ENCODE measurements around the gene HBG2.
"Not testable (repeated sequence)": the region's sequence is repeated elsewhere in the genome, so short reads cannot be mapped to it uniquely, and the experiment has no call there.

The HBG2 gene

DNA sequence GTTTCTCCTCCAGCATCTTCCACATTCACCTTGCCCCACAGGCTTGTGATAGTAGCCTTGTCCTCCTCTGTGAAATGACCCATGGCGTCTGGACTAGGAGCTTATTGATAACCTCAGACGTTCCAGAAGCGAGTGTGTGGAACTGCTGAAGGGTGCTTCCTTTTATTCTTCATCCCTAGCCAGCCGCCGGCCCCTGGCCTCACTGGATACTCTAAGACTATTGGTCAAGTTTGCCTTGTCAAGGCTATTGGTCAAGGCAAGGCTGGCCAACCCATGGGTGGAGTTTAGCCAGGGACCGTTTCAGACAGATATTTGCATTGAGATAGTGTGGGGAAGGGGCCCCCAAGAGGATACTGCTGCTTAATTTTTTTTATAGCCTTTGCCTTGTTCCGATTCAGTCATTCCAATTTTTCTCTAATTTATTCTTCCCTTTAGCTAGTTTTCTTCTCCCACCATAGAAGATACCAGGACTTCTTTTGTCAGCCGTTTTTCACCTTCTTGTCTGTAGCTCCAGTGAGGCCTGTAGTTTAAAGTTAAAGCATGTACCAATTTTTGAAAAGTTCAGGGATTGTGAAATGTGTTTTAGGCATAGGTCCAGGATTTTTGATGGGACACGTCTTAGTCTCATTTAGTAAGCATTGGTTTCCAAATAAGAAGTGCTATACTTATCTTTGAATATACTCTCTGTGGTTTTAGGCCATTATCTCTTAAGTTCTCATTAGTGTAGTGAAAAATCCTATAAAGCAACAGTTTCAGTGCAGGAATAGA is at the start of gene HBG2:
Gene HBG2 (minus strand): TSS at position 136 of the 768 bp plus-strand sequence. CDS start 53 bp downstream, at position 83.
- not testable (repeated sequence) for DNase-seq

DNA sequence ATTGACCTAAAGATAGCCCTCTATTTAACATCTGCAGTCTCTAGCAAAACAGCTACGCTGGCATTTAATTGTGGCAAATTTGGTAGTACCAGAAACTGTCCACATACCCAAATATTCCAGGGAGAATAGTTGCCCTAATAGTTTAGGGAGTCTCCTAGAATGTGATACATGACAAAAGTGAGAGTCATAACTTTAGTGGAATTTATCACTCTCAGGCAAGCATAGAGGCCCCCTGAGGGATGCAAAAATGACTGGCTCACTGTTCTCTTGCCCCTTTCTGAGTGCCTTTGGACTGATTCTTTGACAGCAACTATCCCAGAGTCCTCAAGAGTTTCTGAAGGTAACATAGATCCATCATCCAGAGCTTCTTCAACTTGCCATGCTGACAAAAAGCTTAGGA is 49.5 kb upstream of the HBG2 start:
- DNase-seq, result no peak

DNA sequence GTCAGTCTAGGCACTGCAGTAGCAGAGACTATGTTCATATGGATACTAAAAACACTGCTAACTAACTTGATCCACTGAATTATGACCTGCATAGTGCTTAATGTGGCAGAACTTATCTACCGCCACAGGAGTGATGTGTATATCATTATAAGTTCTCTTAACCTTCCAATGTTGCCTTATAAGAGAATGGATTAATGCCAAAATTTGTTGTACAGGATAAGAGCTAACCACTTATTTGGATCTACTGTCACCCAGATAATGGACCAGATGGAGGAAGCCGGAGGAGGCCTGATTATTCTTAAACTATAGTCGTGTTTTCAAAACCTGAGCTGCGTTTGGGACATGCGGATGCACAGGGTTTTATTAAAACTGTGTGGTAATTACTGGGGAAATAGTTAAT is 49.0 kb upstream of the HBG2 start:
- no peak for DNase-seq

DNA sequence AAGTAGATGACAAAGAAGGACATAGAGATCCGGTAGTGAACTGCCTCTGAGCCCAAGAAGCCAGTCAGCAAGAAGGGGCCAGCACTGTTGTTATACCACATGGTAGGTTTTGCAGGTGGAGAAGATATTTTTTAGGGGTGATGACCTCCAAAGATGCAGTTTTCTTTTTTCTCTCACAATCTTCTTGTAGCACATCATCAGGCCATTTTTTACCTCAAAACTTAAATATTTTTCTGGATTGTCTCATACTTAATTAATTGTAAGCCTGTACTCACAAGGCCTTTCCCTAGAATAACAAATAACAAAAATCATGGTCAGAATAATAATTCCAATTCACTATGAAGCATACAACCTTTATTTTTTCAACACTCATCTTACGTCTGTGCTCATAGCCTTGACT is 47.3 kb upstream of the HBG2 start, which contains the start of gene OR51B4:
Gene OR51B4 (minus strand): TSS at position 101 of the 400 bp plus-strand sequence. CDS start 0 bp downstream, at position 101.
- no peak for DNase-seq

DNA sequence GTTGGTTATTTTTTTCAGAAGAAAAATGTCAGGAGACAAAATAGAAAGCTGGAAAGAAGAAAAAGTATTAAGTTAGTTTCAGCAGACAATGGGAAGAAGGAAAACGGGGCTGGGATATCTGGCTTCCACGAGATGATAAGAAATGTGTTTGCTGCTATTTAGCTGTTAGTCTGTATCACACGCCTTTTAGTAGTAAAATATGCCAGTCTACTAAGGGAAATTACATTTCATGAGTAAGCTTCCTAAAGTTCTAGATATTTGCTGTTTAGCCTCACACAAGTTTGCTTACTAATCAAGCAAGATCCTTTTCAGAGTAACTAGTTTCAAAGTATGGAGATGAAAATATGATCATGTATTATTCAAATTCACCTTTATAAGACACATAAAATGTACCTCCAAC is 45.7 kb upstream of the HBG2 start:
- no peak for DNase-seq

DNA sequence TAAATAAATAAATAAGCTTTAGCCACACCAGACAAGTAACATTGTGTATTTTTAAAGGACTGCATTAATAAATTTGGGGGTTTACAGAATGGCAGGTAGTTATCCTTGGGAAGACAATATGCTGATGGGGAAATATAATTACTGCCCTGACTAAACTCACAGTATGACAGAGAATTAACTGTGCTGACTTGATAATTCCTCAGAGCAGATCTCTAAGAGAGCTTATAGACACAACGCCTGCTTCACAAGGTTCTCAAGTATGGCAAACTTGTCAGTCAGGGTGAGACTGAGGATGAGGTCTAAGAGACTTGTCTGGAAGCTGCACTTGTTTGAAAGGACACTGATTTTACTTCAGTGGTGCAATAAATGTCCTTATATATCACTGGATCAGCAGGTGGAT is 43.9 kb upstream of the HBG2 start:
- no peak for DNase-seq

DNA sequence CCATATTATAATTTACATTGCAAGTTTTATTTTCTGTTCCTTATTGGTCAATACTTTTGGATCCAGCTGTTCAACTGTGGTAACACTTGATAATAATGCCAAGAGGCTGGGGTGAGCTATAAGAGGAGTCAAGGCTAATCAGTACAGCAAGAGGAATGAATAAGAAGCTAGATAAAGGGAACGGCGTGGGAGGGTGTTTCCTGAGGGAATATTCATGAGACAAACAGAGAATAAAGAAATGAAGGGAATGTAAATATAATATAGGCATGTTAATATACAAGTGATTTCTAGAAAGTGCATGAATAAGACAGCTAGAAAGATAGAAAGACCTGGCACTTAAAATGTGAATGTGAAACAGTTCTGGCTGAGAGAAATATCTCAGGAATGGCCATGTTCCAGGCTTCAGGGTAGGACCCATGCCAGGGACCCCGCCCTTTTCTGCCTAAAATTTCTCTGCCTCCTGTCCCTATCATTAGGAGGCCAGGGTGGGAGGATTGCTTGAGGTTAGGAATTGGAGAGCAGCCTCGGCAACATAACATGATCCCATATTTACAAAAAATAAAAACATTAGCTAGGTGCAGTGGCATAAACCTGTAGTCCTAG is 43.2 kb upstream of the HBG2 start:
- no peak for DNase-seq

GRCh38 chr11:5294342-5294995 is 39.9 kb upstream of the HBG2 start:
- not testable (repeated sequence) for DNase-seq

- DNase-seq, result no peak
Observed at GRCh38 chr11:5293028-5293427, 38.4 kb upstream of the HBG2 start.

DNA sequence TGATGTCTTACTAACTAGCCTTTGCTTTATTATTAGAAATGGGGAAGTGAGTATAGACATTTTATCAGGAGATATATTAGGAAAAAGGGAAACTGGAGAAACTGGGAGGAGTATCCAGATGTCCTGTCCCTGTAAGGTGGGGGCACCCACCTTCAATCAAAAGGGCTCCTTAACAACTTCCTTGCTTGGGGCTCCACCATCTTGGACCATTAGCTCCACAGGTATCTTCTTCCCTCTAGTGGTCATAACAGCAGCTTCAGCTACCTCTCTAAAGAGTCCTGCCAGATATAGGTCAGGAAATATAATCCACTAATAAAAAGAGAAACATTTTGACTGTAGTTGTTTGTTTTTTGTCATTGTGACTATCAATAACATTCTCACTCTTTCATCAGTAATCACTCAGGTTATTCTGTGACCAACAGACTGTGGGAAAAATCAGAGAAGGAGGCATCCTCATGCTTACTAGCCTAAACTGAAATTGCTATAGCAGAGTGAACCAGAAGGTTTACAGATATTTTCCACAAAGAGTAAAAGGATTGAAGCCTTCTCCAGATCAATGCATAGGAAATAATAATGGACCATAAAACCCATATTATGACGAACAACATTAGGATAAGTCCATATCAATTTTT is 36.7 kb upstream of the HBG2 start:
- DNase-seq, result no peak

GRCh38 chr11:5290106-5290505 is 35.5 kb upstream of the HBG2 start:
- no peak for DNase-seq

DNA sequence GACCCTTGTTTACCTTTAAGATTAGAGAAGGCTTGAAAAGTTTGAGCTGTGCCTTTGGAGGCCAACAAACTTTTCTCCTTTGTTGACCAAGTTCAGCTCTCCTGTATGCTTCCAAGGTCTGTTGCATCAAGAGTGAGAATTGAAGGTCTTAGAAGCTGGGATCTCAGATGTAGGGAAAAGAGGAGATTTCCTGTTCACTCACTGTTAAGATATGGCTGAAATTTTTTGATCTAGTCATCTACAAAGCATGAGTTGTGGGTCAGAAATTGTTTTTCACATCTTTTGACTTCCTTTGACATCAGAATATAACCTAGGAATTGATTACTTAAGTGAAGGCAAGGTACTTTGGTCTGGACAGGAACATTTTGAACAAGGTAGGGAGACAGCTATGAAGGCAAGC is 35.1 kb upstream of the HBG2 start:
- DNase-seq, result no peak

DNA sequence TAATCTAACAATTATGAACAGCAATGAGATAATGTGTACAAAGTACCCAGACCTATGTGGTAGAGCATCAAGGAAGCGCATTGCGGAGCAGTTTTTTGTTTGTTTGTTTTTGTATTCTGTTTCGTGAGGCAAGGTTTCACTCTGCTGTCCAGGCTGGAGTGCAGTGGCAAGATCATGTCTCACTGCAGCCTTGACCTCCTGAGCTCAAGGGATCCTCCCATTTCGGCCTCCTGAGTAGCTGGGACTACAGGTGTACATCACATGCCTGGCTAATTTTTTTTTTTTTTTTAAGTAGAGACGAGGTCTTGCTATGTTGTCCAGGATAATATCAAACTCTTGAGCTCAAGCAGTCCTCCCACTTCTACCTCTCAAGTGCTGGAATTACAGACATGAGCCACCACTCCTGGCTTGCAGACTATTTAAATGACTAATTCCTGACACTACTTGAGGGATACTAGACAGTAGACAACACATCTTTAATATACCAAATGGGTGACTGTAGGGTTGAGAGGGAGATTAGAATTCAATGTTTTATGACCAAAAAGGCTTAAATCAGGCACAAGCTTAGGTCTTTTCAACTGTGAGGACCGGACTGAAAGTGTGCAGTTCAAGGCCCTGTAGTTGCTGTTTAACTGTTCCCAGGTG is 34.4 kb upstream of the HBG2 start:
- no peak for DNase-seq

- DNase-seq, result no peak
Observed at GRCh38 chr11:5288108-5288905, 33.7 kb upstream of the HBG2 start.

DNA sequence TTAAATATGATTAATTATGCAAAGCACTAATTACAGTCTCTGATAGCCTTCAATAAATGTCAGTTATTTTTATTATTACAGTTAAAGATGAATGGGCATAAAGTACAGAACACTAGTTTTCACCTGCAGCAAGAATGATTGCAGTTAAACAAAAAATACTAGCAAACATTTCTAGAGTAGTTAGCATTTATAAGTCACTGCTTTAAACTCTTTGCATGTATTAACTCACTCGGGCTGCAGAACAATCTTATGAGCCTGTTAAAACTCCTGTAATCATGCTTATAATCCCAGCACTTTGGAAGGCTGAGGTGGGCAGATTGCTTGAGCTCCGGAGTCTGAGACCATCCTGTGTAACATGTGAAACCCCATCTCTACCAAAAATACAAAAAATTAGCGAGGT is 32.3 kb upstream of the HBG2 start:
- DNase-seq, result no peak

GRCh38 chr11:5286351-5286750 is 31.8 kb upstream of the HBG2 start:
- no peak for DNase-seq

DNA sequence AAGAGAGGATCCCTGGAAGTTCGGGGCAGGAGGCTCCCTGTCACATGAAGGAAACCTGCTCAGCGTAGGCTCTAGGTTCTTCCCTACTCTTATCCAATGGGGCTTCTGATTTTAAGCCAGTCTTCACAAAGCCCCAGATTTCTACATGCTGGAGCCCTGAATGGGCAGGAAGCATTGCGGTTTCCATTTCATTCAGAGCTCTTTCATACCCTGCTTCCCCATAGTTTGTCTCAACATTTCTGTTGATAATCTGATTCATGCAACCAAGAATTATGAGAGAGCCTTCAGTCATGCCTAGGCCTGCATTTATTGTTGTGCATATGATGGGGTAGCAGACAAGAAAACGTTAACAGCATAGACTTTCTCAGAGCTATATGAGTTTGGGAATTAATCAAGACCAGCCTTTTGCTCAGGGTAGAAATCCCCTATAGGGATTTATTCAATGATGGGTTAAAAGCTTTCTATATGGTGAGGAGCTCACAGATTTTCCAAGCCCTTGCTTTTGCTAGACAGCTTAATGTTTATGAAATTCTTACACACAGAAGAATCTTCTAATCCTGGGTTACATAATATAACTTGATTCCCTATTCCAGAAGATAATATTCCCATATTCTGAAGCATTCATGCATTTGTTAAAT is 31.2 kb upstream of the HBG2 start:
- no peak for DNase-seq

- DNase-seq, result no peak
Observed at GRCh38 chr11:5284637-5285036, 30.1 kb upstream of the HBG2 start.

DNA sequence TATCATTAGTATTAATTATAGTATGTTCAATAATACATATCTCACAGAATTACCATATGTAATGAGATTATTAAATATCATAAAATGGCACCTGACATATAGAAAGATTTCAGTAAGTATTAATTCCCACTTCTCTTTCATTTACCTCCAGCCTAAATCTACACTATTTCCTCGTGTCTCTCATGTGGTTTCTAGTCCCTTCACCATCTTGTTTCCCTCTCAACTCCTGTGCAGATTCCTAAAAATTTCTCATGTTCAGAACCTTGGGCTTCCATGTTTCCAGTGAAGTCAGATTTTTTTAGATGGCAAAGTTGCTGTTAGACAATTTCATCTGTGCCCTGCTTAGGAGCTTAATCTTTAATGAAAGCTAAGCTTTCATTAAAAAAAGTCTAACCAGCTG is 29.3 kb upstream of the HBG2 start:
- no peak for DNase-seq

- DNase-seq, result no peak
Observed at GRCh38 chr11:5283086-5283485, 28.5 kb upstream of the HBG2 start.

DNA sequence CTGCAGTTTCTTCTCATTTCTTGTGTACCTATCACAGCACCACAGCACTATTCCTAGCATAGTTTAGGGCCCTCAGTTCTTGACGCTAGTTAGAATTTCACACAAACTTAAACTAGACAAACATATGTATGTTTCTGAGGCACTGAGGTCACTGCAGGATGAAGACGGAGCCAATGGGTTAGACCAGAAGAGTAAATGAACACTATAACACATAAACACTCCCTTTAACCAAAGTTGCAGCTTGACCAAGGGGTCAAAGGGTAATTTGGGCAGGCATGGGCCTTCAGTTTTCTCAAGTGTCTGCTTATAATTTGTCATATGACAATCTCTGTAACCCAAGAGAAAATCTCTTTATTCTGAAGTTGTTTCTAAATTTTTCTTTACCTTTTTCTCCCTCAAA is 28.0 kb upstream of the HBG2 start:
- no peak for DNase-seq

DNA sequence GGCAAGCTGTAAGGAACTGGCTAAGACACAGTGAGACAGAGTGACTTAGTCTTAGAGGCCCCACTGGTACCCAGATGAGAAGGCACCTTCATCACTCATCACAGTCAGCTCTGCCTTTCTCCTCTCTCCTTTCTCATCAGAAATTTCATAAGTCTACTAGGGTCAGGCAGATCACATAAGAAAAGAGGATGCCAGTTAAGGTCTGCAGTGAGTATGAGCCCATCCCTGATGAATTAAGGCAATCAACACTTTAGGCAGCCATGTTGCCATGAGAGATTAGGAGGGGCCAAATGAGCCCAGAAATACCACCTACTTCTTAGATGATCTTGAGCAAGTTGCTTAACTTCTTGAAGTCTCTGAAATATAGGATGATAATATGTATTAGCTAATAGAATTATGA is 27.0 kb upstream of the HBG2 start:
- no peak for DNase-seq
